ENCODE data around the gene KANK2.
A peak's percentile ranks its signal among the peaks of the same experiment; 100 is the strongest.

Gene KANK2

GRCh38 chr19:11243798-11244169, 46.4 kb upstream of the KANK2 start:
- Histone ChIP-seq H3K9me2 (ENCODE audit: low read depth, low read length) (no peaks in the 10 kb centered on the region), H3F3A (ENCODE audit: insufficient read depth, low read length) (no peaks in the 10 kb centered on the region), H3K9me3 (ENCODE audit: low read length) (no peaks in the 10 kb centered on the region), H3K36me3 (ENCODE audit: insufficient read depth, low read length) (peaks cover 5% of the 10 kb centered on the region; the same call in 1 of the 2 replicates), H3K4me3 (ENCODE audit: low read depth, low read length, poor library complexity, severe bottlenecking) (peak overlapping the region; percentile 29), H3K4me1 (ENCODE audit: insufficient read depth, low read length, severe bottlenecking) (peaks cover 4% of the 10 kb centered on the region), H3K79me2 (ENCODE audit: insufficient read depth, low read length) (no peaks in the 10 kb centered on the region), H4K20me1 (ENCODE audit: insufficient read depth, low read length) (no peaks in the 10 kb centered on the region), H2AFZ (ENCODE audit: low read length) (no peak overlapping the region), H3K27me3 (ENCODE audit: insufficient read depth, low read length) (no peaks in the 10 kb centered on the region; the same call in 1 of the 2 replicates), H3K4me2 (ENCODE audit: low read length) (peak overlapping the region; percentile 60), H3K9ac (ENCODE audit: low read length) (no peak overlapping the region), H3K27ac (ENCODE audit: low read depth, low read length, poor library complexity, severe bottlenecking) (no peak overlapping the region)
- TF ChIP-seq EZH2 (IDR thresholded peaks at IDR 0.05; ENCODE audit: borderline replicate concordance, low read length) (no peak), CTCF (IDR thresholded peaks at IDR 0.05; ENCODE audit: low read length) (no peak)

DNA sequence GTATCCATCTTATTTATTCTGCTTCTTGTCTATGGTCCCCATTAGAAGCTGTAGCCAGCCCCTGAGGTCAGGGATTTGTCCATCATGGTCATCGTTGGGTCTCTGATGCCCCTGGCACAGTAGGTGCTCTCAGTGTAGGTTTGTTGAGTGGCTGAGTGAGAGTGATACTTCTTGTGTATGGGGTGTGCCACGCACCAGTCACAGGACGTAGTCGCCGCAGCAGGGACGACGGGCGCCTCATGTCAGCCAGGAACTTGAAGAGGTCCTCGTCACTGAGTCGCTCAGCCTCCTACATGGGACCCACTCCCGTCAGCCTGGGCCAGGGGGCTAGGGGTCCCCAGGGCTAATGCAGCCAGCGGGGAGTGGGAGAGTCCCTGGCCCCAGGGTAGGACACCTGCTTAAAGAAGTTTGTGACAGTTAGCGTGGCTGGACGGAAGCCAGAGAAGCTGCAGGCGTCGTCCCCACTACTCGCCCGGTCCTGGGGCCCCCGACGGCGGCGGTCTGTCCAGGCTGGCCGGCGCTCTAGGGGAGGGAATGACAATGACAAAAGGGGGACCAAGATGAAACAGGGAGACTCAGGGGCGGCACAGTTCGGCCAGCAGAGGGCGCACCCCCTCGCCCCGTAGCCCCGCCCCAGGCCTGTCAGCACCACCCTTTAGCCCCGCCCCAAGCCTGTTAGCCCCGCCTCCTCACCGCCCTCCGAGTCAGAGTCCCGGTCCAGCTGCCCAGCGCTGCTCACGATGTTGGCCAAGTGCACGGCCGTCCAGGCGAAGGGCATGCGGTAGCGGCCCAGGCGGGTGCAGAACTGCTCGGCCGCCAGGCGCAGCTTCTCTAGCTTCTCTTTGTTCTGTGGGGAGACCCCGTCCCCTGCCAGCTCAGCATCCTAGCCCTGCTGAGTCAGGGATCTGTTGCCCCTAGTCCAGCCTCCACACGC, 45.8 kb upstream of the KANK2 start:
- Histone ChIP-seq H3K9me2 (ENCODE audit: low read depth, low read length) (no peaks in the 10 kb centered on the region), H3K4me1 (ENCODE audit: insufficient read depth, low read length, severe bottlenecking) (peaks cover 4% of the 10 kb centered on the region), H3K36me3 (ENCODE audit: insufficient read depth, low read length) (peaks cover 5% of the 10 kb centered on the region; the same call in 1 of the 2 replicates), H3K79me2 (ENCODE audit: insufficient read depth, low read length) (no peaks in the 10 kb centered on the region), H3K4me2 (ENCODE audit: low read length) (peak overlapping the region; percentile 60), H3F3A (ENCODE audit: insufficient read depth, low read length) (no peaks in the 10 kb centered on the region), H3K27ac (ENCODE audit: low read depth, low read length, poor library complexity, severe bottlenecking) (no peak overlapping the region), H3K4me3 (ENCODE audit: low read depth, low read length, poor library complexity, severe bottlenecking) (peak overlapping the region; percentile 29), H3K27me3 (ENCODE audit: insufficient read depth, low read length) (no peaks in the 10 kb centered on the region; the same call in 1 of the 2 replicates), H2AFZ (ENCODE audit: low read length) (no peak overlapping the region), H3K9me3 (ENCODE audit: low read length) (no peaks in the 10 kb centered on the region), H3K9ac (ENCODE audit: low read length) (no peak overlapping the region), H4K20me1 (ENCODE audit: insufficient read depth, low read length) (no peaks in the 10 kb centered on the region)
- no peak for TF ChIP-seq EZH2 (IDR thresholded peaks at IDR 0.05; ENCODE audit: borderline replicate concordance, low read length)
- peak; percentile 78 for TF ChIP-seq CTCF (IDR thresholded peaks at IDR 0.05; ENCODE audit: low read length)

DNA sequence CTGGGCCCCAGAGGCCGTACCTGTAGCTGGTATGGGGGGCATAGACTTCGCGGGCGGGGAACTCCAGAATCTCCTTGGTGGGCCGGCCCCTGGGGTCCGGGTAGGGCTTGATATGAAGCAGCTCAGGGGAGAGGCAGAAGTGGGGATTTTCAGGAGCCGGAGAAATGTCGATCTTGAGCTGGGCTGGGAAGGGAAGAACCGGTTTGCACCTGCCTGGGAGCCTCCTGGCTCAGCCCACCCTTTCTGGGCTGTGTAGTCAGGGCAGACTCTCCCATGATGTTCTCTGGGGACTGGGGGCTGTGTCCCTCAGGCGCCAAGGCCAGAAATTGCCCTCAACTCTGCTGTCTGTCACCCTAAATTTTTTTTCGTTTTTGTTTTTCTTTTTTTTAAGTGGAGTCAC, 44.7 kb upstream of the KANK2 start:
- no peak overlapping the region for H3K9ac ChIP-seq (ENCODE audit: low read length)
- H3K9me2 ChIP-seq (ENCODE audit: low read depth, low read length): no peaks in the 10 kb centered on the region
- H3K79me2 ChIP-seq (ENCODE audit: insufficient read depth, low read length): no peaks in the 10 kb centered on the region
- H3K36me3 ChIP-seq (ENCODE audit: insufficient read depth, low read length): no peaks in the 10 kb centered on the region; the same call in 1 of the 2 replicates
- no peak overlapping the region for H3K4me2 ChIP-seq (ENCODE audit: low read length)
- no peaks in the 10 kb centered on the region; the same call in 1 of the 2 replicates for H3K27me3 ChIP-seq (ENCODE audit: insufficient read depth, low read length)
- H3K4me3 ChIP-seq (ENCODE audit: low read depth, low read length, poor library complexity, severe bottlenecking): no peak overlapping the region
- H3K9me3 ChIP-seq (ENCODE audit: low read length): no peaks in the 10 kb centered on the region
- no peak overlapping the region for H3K27ac ChIP-seq (ENCODE audit: low read depth, low read length, poor library complexity, severe bottlenecking)
- H3F3A ChIP-seq (ENCODE audit: insufficient read depth, low read length): no peaks in the 10 kb centered on the region
- no peak overlapping the region for H2AFZ ChIP-seq (ENCODE audit: low read length)
- TF ChIP-seq CTCF (IDR thresholded peaks at IDR 0.05; ENCODE audit: low read length) (no peak), EZH2 (IDR thresholded peaks at IDR 0.05; ENCODE audit: borderline replicate concordance, low read length) (no peak)
- H4K20me1 ChIP-seq (ENCODE audit: insufficient read depth, low read length): no peaks in the 10 kb centered on the region
- H3K4me1 ChIP-seq (ENCODE audit: insufficient read depth, low read length, severe bottlenecking): peaks cover 4% of the 10 kb centered on the region

Data from OCI-LY1 (cell line).